NCI-H2107 treated with DMSO at 0.1 percent for 48 hours (cell line): ENCODE measurements around the gene HRH1.

Source experiments
- DNase-seq: peaks from one replicate; lab custom pipeline; 2025; ENCODE audit not compliant: unreplicated experiment; lab: John Stamatoyannopoulos, UW

The HRH1 gene

DNA sequence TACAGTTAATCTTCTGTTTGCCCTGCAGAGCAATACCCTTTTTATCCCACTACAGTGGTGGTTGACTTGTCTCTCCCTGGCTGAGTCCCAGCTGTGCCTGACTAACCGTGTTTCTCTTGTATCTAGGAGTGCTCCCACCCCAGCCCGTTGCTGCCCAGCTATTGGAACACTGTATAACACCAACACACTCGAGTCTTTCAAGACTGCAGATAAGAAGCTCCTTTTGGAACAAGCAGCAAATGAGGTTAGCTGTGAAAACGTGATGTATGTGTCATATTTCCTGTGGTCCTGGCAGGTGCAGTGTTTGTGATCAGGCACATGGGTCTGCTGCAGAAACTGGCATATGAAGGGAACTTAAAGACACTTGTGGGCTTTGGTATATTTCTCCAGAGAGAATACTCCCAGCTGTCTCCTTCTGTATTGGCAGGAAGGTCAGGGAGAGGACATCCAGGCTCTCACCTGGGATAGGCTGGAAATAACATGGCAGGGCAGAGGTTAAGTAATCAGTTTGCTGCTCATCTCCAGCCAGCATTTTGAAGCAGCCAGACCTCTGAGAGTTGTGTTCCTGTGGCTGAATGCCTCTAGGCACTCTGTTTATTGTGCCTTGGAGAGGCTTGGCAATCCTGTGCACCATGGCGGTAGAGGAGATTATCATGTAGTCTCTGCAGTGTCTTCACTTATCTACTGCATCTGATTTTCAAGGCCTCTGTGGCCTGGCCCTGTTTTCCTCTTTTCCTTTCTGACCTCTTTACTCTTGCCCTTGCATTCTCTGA lies 152.7 kb downstream of the HRH1 start:
- no peak for DNase-seq

DNA sequence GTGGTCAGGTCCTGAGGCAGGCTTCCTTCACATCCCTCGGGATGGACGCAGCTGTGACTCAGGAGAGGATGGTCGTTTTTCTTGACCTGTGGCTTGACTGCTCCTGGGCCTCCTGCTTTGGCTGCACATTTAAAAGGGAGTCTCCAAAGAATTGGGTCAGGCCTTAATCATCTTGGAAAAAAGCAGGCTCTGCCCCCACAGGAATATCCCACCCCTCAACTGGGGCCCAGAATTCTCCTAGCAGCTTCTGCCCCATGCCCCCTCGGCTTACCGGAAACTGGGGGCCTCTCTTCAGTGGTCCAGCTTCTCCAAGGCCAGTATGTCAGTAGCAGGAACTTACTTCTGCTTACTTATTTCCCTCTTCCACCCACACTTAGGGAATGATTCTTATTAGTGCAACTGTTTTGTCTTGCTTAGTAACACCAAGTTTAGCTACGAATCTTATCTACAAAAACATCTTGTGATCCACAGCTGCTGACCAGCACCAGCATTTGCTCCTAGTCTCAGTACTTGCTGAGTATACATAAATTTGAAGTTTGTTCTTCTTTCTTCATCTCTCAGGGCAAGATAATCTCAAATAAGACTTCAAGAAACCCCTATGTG lies 153.6 kb downstream of the HRH1 start:
- no peak for DNase-seq

DNA sequence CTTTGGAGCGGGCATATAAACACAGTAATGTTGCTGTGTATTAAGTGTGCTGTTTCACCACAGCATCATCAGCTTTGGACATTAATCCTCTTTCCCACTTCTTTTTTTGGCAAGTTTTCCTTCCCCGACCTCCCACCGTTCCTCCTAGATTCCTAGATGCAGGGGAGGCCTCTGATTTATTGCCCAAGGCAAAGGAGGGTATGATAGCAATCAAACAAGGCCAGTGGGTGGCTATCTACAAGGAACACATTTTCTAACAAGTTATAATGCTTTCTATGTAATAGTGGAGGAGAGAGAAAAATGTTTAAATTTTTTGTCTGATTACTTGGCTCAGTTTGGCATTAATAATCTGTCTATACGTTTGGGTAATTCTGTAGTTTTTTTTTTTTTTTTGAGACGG lies 156.0 kb downstream of the HRH1 start:
- no peak for DNase-seq

DNA sequence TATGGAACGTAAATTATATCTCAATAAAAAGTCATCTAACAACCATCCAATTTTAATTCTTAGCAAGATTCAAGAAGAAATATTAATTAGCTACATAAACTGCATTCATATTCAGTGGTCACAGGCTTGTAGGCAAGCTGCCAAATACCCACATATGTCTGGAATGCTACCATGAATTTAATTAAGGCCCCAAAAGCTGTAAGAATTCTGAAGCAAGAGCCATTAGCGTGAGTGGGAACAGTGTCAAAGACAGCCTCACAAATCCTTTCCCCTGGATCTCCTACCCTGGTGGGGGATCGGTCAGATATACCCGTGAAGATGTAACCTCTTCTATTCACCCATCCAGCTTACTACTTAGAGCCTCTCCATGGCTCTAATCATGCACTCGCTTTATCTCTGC lies 157.9 kb downstream of the HRH1 start:
- no peak for DNase-seq
